ENCODE results near the gene PODNL1.

PODNL1 gene, protein sequence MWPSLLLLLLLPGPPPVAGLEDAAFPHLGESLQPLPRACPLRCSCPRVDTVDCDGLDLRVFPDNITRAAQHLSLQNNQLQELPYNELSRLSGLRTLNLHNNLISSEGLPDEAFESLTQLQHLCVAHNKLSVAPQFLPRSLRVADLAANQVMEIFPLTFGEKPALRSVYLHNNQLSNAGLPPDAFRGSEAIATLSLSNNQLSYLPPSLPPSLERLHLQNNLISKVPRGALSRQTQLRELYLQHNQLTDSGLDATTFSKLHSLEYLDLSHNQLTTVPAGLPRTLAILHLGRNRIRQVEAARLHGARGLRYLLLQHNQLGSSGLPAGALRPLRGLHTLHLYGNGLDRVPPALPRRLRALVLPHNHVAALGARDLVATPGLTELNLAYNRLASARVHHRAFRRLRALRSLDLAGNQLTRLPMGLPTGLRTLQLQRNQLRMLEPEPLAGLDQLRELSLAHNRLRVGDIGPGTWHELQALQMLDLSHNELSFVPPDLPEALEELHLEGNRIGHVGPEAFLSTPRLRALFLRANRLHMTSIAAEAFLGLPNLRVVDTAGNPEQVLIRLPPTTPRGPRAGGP

DNA sequence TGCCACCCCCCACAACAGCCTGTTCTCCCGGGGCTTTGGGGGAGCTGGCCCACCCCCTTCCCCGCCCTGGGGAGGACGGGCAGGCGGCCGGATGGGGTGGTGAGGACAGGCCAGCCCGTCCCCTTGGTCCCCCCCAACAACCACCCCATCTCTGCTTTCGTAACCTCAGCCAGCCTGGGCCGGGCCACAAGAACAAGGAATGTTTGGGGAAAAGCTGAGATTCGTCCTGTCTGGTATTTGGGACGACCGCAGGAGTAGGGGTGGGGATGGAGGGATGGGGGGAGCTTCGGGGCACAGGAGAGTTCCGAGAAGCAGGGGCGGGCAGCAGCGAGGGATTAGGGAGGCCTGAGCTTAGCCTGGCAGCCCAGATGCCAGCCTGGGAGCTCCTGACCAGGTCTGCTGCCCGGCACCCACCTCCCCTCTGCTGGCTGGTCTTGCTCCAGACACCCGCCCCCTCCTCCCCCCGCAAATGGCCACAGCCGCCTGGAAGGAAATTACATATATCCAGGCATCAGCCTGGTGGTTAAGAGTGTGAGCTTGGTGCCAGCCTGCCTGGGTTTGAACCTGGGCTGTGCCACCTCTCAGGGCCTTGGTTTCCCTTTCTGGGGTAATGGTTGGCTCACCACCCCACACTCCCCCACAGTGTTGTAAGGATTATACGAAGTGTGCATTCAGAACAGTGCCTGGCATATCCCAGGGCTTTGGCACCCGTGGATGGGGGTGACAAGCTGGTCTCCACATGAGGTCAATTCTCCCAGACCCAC lies at the start of gene PODNL1:
PODNL1 (minus strand) TSS at position 117 of the 764 bp plus-strand sequence. CDS start 236 bp downstream, outside the sequence.
- no peak for DNase-seq (ENCODE audit: low spot score)

DNA sequence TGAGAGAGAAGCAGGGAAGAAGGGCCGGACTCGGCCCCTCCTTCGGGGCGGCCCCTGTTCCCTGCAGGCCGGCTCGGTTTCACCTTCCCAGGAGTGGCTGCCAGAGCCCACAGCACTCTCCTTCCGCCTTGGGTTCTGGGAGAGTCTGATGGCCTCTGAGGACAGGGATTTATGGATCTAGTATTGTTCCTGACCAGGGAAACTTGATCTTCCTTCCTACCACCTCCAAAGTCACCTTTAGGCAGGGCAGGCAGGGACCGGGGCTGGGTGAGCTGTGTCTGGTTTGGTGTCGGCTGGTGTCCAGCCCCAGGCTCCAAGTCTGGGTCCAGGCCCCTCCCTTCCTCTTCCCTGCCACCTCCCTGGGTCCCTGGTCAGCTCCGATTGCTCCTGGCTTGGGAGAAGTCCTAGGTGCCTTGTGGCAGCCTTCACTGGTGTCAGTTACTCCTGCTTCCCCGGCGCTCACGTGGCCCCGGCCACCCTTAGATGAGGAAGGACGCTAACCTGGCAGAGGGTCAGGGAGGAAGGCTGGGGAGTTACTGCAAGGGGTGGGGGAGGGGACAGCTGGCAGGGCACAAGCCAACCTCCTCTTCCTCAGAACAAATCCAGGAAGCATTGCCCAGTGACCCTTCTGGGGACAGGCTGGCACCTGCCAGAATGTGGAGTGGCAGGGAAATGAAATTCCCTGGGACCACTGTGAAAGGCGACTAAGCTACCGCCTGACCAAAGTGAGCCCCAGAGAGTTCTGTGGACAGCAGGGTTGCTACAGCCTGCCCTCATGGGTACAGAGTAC lies 49.1 kb upstream of the PODNL1 start:
- peak; percentile 53 for DNase-seq (ENCODE audit: low spot score)

DNA sequence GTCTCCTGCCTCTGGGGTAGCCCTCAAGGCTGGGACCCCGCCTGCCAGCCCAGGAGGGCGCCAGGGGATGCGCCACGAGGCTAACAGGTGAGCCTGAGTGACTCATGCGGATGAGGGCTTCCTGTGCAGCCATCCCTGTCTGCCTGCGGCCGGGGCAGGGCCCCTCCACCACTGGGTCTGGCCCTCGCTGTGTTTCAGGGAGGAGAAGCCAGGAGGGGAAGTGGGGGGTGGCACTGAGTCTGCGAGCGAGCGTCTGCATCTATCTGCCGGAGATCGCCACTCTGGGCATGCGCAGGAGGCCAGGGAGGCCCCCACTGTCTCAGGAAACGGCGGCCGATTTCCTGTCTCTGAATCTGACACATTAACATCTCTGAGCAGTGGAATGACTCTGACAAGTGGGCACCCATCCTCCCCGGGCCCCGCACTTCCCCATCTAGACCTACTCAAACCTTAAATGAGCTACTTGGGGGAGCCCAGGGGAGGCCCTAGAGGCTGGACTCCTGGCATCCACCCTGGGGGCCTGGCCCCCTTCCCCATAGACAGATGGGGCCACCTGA lies 48.2 kb upstream of the PODNL1 start:
- peak; percentile 55 for DNase-seq (ENCODE audit: low spot score)

DNA sequence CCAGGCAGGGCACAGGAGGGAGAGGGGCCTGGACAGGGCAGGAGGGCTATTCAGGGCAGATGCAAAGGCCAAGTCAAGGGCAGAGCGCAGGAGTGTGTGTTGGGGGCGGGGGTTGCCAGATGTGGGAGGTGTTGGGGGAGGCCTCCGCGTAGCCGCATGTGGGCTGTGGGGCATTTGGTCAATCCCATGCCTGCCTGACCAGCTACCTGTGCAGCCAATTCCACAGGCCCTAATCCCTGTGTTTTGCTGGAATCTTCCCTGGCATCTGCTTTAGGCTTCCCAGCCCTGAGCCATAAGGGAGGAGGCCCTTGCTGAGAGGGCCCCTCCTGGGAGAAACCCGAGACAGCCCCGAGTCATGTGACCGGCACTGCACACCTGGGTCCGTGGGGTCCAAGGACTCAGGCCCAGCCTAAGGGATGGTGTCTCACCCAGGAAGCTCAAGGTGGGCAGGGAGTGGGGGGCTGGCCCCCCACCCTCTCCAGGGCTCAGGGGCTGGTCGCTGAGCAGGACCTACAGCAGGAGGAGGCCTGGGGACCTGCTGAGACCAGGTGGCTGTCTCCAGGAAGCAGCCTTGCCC lies 47.6 kb upstream of the PODNL1 start:
- no peak for DNase-seq (ENCODE audit: low spot score)

DNA sequence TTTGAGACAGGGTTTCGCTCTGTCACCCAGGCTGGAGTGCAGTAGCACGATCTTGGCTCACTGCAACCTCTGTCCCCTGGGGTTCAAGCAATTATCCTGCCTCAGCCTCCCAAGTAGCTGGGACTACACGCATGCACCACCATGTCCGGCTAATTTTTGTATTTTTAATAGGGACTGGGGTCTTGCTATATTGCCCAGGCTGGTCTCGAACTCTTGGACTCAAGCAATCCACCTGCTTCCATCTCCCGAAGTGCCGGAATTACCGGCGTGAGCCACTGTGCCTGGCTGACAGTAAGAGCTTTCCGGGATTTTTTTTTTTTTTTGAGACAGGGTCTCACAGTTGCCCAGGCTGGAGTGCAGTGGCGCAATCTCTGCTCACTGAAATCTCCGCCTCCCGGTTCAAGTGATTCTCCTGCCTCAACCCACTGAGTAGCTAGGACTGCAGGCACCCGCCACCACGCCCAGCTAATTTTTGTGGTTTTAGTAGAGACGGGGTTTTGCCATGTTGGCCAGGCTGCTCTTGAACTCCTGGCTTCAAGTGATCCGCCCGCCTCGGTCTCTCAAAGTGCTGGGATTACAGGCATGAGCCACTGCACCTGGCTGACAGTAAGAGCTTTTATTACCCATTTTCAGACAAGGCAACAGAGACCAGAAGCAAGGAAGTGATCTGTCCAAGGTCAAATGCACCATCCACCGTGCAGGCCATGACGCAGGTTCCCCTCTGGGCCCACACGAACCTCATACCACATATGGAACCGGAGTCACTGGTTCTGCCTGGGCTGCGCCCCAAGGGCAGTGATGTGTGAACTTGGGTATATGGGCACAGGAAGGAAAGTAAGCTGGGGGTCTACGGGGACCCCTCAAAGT lies 46.9 kb upstream of the PODNL1 start:
- DNase-seq (ENCODE audit: low spot score) = no peak

DNA sequence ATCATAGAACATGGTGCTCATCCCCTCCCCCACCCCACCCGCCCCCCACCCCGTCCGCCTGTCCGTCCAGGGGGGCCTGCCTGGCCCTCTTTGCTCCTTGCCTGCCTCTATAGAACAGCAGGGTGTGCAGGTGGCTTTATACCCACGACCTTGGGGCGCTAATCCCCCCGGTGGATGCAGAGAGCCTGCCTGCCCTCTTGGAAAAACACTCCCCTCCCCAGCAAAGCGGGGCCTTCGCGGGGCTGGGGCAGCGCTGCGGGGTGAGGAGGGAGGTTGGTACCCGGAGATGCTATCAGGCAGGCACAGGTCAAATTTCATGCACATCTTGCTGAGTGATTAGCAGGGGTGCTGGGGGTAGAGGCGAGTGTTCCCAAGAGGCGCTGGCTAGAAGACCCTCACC lies 46.0 kb upstream of the PODNL1 start:
- DNase-seq (ENCODE audit: low spot score) = no peak

DNA sequence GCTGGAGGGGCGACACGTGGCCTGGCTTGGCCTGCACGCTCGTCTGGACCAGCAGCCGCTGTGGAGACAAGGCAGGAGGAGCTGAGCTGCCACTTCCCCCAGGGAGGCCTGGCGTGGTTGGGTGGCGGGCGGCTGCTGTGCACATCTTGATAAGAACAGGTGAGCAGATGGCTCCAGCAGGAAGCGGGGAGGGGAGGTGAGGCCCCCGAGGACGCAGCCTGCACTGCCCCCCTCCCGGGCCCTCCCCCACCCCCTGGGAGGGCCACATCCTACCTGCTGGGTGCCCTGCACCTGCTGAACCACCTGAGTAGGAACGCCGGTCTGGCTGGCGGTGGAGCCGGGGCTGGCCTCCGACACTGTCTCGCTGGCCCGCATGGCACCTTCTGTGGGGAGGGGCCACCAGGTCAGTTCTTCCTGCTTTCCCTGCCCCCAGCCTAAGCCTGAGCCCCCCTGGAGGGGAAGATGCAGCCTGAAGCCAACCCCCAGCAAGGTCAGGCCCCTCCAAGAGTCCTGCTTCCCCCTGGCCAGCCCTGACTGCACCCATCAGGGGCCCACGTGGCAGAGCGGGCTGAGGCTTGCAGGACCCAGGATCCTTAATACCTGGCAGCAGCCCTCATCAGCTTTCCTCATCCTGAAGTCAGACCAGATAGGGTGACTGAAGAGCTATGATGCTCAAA lies 45.1 kb upstream of the PODNL1 start:
- no peak for DNase-seq (ENCODE audit: low spot score)

DNA sequence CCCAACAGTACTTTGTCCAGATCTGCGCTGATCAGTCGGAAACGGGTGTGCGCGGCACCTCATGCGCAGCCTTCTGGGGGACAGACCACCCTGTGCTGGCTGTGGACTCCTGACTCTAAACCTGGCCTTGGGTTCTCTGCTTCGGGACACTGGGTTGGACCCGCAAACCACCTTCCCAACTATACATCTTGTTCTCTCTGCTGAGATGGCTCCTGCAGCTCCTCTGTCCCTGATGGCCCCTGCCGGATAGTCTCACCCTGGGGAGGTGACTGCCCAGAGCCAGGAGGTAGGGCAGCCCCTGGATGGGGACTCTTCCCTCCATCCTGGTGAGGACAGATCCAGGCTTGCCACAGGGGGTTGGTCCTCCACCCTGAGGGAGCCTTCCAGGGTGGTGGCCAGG lies 44.6 kb upstream of the PODNL1 start:
- no peak for DNase-seq (ENCODE audit: low spot score)

DNA sequence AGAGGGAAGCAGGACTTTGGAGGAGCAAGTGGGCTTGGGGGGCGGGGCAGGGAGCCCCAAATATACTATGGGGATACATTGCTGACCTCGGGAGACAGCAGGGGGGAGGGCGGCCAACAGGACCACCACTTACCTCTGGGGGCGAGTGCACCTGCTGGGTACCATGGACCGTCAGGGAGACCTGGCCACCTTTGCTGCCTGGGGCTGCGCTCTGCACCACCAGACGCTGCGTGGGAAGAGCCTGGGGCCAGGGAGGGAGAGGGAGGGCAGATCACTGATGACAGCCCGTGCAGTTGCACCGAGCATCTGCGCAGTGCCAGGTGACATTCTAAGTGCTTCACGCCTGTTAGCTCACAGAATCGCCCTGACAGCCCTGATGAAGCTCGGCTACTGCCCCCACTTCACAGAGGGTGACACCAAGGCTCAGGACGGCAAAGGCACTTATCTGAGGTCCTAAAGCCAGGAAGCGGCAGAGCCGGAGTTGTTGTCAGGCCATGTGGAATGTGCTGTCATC lies 43.8 kb upstream of the PODNL1 start:
- DNase-seq (ENCODE audit: low spot score) = no peak

DNA sequence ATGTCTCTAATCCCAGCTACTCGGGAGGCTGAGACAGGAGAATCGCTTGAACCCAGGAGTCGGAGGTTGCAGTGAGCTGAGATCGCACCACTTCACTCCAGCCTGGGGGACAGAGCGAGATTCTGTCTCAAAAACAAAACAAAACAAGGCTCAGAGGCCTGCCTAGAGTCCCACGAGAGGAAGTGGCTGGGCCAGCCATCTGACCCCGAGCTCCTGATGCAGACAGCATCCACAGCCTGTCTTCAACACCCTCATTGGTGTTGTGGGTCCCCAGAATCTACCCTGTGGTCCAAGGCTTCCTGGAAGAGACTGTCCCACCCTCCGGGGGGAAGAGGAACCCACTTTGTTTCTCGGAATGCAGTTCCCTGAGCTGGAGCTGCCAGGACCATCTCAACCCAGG lies 43.2 kb upstream of the PODNL1 start:
- DNase-seq (ENCODE audit: low spot score) = no peak

DNA sequence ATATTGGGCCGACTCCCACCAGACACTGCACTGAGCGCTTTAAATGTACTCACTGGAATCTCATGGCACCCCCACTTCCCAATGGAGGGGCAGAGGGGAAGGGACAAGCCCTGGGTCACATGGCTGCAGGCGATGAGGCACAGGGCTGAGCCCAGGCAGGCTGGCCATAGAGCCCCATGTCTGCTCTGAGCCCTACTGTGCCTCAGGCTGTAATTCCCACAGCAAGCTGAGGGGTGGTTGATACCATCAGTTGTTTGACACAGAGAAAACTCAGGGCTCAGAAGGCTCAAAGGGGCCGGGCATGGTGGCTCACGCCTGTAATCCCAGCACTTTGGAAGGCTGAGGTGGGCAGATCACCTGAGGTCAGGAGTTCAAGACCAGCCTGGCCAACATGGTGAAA lies 42.8 kb upstream of the PODNL1 start:
- DNase-seq (ENCODE audit: low spot score) = no peak

DNA sequence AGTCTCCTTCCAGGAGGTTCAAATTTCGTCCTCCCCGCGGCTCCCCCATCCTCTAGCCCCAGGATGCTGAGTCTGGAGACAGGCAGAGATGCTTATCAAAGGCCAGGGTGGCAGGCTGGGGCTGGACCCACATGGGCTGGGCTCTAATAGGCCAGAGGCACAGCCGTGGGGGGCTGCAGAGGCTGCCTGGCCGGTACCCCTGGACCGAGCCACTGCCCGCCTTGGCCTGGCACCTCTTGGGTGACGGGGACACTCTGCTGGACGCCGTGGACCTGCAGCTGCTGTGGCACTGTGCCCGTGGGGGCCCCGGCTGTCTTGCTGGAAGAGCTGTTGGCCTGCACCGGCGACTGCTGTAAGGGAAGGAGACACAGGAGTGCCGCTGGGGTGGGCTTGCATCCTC lies 42.1 kb upstream of the PODNL1 start:
- no peak for DNase-seq (ENCODE audit: low spot score)

DNA sequence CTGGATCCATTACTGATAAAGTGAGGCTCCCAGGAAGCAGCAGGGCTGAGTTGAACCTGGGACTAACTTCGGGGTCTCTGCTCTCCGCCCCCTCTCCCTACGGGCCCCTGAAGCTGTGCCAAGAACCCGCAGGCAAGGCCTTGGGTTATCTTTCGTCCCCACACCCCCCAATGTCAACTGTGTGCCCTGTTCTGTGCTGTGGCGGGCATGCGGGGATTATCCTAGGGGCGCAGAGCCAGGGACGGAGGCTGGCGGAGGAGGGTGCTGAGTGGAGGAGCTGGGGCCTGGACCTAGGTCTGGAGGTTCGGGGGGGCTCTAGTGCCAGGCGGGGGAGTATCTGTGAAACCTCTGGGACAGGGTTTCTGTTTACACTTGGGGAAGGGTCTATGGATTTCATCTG lies 41.5 kb upstream of the PODNL1 start:
- DNase-seq (ENCODE audit: low spot score) = no peak

DNA sequence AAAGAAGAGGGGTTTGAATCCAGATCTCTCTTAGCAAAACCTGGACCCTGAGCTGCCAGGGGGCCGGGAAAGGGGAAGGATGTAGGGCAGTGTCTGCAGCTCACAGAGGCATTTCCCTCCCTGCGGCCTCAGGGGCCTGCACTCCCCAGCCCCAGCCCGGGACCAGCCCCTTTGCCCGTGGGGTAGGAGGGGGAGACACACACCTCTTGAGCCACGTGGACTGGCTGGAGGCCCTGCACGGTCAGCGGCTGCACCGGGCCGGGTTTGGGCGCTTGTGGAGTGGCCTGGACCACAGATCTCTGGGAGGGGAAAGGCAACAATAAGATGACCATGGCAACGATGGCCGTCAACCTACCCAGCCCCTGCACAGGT lies 41.0 kb upstream of the PODNL1 start:
- DNase-seq (ENCODE audit: low spot score) = no peak

DNA sequence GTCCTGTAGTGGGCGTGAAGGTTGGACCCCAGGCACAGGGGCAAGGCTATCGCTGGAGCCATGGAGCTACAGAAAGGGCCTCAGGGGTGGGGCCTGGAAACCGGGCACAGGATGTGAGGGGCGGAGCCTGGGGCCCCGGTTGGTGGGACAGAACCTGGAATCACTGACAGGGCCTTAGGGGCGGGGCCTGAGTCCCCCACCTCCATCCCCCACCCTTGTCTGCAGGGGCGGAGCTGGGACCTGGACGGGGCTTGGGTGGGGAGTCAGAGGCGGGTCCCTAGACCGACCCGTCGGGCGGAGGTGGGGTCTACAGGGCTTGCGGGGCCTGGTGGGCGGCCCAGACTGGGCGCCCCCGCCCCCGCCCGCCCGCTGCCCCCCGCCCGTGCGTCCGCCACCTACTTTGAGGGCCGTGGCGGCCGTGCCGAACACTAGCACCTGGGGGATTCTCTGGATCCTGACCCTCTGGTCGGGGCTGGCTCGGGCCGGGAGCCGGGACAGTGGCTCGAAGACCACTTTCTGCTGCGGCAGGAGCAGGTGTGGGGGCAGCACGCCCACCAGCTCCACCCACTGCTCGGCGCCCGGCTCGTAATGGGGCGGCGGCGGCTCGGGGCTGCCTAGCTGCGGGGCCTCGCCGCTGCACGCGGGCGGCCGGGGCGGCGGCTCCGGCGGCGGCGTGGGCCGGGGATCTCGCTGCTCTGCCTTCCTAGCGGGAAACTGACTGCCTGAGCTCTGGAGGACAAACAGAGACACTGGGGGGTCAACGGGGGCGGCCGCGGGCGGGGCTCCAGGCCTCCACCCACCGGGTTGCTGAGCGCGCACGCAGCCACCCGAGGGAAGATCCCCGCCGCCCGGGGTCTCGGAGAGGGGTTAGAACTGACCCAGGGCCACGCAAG lies 40.4 kb upstream of the PODNL1 start:
- DNase-seq (ENCODE audit: low spot score) = peak; percentile 26

DNA sequence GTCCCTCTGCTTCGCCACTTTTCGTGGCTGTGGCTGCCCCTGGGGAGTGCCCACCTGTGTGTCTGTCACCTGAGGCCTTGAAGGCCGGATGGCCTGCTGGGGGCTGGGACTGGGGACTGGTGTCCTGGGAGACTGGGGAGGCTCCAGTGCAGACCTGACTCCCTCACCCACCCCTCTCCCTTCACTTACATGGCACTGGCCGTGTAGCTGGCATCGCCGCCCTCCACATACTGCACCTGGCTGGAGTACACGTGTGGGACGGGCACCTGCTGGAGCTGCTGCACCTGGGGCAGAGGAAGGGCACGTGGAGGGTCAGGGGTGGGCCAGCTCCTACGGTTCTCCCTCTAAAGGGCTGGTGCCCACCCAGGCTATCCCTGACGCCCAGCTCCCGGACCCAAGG lies 39.6 kb upstream of the PODNL1 start:
- DNase-seq (ENCODE audit: low spot score) = no peak

DNA sequence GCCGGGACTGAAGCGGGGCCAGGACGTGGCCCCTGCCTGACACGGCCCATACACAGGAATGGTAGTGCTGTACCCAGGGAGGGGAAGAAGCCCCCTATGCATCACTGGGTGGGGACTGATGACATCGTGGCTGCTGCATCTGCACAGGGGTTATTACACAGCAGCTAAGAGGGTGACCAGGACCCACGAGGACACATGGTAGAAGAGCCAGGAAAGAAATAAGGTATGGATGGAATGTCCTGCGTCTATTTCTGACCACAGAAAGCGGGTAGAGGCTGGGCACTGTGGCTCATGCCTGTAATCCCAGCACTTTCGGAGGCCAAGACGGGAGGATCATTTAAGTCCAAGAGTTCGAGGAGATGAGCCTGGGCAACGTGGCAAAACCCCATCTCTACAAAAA lies 38.2 kb upstream of the PODNL1 start:
- no peak for DNase-seq (ENCODE audit: low spot score)

DNA sequence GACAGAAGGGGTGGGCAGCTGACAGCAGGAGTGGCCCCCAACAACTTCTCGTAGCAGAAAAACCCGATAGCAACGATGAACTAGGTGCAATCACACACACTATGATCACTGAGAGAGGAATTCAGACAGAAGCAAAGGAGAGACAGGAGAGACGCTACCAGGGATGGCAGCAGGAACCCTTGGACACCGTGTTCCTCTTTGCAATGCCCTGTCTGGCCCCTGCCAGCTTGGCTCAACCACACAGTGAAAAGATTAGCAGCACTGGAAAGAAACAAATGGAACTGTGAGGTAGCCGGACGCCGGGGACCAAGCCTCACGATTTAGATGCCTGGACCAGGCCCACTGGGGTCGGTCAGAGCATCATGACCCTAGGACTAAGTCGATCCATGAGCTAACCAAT lies 37.7 kb upstream of the PODNL1 start:
- DNase-seq (ENCODE audit: low spot score) = no peak

DNA sequence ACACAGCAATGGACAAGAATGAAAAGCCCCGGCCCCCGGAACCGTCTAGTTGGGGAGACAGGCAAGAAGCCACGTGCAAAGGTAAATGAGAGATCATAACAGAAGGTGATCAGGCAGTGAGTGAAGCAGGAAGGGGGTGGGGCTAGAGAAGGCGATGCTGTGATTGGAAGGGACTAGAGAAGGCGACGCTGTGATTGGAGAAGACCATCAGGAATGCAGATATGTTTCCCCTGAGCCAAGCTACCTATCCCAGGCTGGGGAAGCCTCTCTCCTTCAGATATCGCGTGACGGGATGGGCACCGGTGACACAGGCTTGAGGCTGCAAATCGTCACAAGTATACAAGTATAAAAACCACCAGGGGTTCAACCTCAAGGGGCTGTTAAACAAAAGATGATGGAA lies 35.9 kb upstream of the PODNL1 start:
- DNase-seq (ENCODE audit: low spot score) = no peak

Data from putamen (tissue), 1 donor.